NCI-H446 (cell line): ENCODE results near the gene NUDCD3.
A peak's percentile ranks its signal among the peaks of the same experiment; 100 is the strongest.
"Not testable (repeated sequence)": the region's sequence is repeated elsewhere in the genome, so short reads cannot be mapped to it uniquely, and the experiment has no call there.

ENCODE experiments used
- DNase-seq, 2 experiments: peaks; one replicate each; lab custom pipeline; 2025; lab: John Stamatoyannopoulos, UW

The NUDCD3 gene

DNA sequence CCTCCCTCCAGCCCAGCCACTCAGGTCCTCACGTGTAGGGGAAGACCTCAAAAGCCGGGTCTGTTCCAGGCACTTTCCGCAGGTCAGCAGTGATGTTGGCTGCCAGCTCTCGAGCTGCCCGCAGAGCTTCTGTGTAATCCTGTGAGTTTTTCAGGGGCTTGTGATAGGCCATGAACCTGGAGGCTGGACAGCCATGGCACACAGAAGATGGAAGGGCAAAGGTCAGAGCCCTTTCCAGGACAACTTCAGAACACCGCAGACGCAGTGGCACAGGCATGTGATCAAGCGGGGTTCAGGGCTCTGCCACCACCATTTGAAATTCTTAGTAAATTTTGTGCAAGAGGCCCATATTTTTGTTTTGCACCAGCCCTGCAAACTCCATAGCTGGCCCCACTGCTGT is 26.7 kb upstream of the NUDCD3 start:
- DNase-seq = no peak

DNA sequence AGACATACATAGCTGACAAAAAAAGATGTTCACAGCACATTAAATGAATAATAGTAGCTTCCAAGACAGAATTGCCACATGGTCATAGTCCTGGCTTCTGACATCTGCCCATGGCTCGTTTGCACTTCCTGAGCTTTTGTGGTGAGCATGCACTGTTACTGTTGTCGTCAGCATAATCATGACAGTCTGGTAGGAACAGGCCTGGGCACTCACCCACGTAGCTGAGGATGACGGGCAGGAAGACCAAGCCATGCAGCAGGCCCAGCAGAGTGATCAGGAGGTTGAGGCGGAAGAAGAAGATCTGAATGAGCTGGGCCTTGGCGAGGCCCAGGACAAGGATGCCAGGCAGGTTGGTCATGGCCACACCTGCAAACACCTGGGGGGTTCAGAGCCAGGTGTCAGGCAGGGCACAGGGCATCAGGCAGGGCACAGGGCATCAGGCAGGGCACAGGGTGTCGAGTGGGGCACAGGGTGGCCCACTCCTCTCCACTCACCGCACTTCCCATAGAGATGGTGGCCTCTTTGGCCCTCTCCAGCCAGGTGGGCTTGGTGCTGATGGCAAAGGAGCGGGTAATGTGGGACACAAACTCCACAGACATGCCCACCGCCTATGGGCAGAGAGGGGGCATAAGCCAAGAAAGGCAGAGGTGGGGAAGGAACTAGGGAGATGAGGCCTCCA is 25.3 kb upstream of the NUDCD3 start:
- no peak for DNase-seq

DNA sequence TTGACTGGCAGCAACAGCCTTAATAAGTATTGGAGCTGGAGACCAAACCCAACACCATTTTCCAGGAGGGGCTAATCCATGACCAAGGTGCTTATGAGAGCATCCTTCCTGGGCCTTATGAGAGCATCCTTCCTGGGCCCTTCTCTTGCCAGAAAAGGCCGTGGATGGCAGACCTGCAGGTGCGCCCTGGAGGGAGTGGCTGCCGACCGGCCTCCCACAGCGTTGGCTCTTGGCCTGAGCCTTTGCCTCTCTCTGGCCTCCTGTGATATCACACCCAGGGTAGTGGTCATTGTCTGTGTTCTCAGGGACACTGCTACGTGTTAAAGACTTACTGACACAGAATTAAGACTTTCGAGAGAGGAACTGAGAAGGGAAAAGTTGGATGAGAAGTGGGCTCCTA is 22.3 kb upstream of the NUDCD3 start:
- no peak for DNase-seq

DNA sequence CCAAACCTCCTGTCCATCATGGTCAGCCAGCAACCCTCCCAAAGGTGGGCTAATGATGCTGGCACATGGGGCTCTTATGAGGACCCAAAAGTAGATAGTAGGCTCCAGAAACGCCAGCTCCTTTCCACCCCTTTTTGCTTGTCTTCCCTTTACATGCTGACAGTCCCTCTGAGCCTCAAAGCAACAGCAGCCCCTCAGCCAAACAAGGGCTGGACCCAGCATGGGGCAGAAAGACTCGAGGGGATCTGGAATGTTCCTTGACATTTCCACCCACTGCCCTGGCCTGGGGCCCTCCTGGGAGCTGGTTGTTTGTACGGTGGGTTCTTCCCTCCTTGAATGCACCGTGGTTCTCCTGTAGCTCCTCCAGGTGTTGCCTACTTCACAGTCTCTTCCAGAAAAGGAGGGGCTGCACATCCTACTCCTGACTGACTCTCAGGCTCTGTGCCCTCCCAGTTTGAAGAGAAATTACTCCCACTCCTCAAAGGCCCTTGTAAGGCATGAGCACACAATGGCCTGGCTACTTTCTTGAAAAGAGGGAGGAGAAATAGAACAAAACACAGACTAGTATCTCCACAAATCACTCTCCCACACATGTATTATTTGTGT is 21.5 kb upstream of the NUDCD3 start:
- DNase-seq = no peak

DNA sequence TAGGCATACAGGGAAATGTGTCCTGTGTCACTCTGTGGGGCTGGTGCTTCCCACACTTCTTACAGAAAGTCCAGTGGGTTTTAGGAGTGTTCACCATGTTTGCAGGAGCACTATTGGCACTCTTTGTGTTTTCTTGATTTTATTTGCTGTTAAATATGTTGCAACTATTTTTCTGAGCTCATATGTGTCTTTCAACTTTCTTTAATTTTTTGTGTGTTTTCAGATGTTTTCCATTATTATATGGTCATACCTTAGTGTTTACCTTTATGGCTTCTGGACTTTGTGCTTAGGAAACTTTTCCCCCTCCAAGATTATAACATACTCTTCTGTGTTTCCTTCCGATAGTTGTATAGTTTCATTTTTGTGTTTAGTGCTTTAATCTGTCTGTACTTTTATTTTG is 20.8 kb upstream of the NUDCD3 start:
- no peak for DNase-seq

DNA sequence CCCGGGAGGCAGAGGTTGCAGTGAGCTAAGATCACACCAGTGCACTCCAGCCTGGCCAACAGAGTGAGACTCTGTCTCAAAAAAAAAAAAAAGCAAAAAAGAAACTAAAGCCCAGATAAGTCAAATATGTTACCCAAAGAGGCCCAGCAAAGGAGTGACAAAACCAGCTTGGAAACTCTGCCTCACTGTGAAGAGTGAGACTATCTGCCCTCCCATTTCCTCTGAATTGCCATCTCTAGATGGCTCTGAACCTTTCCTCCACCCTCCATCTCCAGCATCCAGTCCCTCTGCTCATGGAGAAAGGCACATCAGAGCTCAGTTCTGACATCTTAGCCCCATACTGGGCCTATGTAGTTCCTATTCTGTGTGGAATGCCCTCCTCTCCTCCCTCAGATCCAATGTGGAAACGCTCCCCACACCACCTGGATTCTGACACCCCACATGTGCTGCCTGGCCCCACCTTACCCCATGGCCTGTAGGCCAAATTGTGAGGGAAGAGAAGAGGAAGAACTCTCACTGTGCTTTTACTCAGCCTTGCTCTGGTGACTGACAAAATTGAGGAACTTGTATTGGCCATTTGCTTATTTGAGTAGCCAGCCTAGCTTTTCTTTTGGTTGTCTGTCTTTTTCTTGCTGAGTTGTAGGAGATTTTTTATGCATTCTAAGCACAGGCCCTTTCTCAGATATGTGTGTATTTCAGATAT is 18.0 kb upstream of the NUDCD3 start:
- DNase-seq = no peak

DNA sequence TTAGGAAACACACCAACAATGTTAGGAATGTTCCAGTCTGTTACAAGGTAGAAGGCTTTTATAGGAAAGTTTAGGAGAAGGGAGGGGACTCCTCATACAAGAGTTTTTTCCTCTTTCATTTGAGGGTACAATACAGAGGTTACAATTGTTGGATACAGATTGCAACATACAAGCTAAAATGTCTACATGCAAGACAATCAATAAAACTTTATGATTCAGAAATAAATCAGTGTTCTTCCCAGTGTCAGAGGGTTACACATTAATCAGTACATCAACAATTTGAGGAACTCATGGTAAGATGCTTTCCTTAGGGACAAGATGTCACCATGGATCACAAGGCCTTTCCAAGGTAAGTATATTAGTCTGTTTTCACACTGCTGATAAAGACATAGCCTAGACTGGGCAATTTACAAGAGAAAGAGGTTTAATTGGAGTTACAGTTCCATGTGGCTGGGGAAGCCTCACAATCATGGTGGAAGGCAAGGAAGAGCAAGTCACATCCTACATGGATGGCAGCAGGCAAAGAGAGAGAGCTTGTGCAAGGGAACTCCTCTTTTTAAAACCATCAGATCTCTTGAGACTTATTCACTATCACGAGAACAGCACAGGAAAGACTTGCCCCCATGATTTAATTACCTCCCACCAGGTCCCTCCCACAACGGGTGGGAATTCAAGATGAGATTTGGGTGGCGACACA is 16.3 kb upstream of the NUDCD3 start:
- not testable (repeated sequence) for DNase-seq

DNA sequence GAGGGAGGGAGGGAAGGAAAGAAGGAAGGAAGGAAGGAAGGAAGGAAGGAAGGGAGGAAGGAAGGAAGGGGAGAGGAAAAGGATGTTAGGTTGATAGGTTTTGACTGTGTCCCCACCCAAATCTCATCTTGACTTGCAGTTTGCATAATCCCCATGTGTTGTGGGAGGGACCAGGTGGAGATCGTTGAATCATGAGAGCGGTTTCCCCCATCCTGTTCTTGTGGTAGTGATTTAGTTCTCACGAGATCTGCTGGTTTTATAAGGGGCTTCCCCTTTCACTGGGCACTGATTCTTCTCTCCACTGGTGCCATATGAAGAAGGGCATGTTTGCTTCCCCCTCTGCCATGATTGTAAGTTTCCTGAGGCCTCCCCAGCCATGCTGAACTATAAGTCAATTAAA is 15.1 kb upstream of the NUDCD3 start:
- no peak for DNase-seq

DNA sequence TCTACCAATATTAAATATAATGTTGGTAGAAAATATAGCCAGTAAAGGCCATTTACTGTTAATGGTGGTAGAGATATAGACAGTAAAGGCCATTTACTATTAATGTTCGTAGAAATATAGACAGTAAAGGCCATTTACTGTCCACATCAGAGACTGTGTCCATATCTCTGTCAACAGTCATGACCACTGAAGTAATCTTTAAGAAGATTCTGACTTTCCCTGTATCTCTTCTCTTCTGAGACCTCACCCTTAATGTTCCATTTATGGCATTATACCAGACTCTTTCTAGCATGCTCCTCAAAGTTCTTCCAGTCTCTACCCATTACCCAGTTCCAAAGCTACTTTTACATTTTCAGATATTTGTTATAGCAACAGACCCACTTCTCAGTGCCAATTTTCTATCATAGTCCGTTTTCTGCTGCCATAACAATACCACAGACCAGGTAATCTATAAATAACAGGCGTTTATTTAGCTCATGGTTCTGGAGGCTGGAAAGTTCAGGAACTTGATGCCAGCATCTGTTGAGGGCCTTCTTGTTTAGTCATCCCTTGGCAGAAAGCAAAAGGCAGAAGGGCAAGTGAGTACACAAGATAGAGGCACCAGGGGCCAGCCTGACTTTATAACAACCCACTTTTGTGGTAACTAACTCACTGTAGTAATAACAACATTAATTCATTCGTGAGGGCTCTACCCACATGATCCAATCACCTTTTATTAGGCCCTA is 7.9 kb upstream of the NUDCD3 start:
- no peak for DNase-seq

DNA sequence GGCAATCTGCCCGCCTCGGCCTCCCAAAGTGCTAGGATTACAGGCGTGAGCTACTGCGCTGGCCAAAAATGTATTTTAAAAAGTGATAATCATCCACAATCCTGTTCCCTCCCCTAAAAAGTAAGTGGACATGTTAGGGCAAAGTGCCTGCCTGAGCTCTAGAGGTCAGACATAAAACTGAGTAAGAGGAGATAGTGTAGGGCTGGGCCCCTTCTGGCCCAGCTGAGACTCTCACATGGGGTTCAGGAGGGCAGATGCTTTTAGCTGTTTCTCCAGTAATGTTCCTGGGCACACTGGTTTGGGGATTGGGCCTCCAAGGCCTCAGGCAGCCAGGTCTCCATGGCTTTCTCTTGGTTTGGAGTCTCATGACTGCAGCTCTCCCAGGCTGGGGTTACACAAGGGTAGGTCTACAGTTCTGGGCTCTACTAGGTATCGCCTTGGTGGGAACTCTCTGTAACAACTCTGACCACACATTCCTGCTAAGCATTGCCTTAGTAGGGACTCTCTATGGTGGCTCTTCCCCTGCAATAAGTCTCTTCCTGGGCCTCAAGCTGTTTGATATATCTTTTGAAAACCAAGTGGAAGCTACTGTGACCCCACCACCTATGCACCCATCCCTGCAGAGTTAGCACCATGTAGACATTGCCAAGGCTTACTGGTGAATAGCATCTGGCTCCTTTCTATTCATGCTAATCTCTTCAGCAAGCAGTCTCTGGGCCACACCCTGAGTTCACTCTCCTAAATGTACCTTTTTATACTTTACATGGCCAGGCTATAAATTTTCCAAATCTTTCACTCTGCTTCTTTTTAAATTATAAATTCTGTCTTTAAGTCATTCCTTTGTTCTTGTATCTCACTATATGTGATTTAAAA is 6.9 kb upstream of the NUDCD3 start:
- DNase-seq = no peak

DNA sequence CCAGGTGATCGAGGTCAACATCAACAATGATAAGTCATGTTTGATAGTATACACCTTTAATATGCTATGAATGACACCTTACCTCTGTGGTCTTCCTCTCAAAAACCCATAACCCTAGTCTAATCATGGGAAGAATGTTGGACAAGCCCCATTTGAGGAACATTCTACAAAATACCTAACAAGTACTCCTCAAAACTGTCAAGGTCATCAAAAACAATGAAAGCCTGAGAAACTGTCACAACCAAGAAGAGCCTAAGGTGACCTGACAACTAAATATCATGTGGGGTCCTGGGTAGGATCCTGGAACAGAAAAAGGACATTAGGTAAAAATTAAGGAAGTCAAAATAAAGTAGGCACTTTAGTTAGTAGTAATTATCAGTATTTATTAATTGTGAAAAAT is 5.9 kb upstream of the NUDCD3 start:
- DNase-seq = no peak

DNA sequence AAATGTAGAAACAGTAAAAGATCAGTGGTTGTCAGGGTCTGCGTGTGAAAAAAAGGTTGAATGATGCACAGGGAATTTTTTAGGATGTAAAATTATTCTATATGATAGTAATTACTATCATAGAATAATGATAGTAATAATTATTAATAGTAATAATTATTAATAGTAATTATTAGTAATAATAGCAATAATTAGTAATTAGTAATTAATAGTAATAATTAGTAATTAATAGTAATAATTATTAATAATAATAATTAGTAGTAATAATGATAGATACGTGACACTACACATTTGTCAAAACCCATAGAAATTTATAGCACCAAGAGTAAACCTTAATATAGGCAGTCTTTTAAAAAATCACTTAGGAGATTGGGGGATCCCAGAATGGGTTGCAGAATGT is 4.5 kb upstream of the NUDCD3 start:
- DNase-seq = no peak

DNA sequence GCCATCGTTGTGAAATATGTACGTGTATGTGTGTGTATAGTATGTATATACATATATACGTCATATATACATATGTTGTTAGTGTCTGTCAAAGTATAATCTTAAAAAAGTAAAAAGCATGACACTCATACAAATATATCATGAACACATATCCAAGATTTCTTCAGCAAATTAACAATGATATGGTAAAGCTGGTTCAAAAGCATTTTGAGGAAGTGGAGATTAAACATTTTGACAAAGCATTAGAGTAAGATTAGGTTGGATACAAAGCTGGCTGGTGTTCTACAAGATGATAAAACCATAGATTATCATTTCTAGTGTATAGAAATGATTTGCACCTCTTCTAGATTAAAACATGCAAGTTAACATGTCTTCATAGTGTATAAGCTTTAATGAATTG is 771 bp upstream of the NUDCD3 start:
- DNase-seq = no peak

DNA sequence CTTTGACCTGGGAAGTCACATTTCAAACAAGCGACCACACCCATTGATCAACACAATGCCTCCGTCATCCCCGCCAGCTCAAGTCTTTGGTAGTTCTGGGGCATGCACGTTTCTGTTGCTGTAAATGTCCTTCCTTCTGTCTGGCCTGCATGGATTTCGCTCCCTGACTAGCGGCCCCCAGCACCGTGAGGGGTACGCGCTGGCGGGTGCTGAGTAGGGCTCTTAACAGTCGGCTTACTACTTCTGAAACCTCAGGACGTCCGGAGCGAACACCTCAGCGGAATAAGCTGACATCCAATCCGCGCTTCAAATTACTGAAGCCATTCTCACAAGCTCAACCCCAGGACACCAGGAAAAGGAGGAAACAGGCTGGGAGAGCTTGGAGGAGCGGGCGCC is 505 bp downstream of the NUDCD3 start:
- DNase-seq = peak in 1 of 2 experiments; percentile 17

DNA sequence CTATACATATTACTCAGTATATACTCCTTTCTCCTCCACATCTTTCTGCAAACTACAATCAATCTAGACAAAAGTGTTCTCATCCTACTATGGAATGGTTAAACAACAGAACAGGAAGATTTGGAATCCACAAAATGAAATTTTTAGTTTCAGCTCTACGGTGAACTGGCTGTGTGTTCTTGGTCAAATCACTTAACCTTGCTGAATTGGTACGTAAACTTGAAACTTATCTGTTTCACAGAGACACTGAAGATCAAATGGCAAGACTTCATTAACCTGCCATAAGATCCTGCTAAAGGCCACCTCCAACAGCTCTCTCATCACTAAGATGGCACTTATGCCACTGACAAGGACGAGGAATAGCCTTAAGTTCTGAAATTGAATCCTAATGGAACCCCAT is 1.5 kb downstream of the NUDCD3 start:
- no peak for DNase-seq

DNA sequence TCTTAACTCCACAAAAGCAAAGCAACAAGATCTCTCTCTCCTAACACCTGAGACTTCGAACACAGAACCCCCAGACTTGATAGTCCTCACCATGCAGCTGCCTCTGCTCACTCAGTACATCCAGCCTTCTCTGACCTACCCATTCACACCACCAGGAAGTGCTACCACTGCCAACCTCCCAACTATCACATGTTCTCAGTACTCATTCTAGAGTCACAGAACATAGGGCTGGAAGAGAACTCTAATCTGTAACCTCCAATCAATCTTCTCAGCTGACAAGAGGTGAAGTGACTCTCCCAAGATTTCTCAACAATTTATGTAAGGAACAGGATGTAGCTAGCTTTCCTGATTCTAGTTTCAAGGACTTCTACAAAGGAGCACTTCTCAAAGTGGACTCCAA is 3.8 kb downstream of the NUDCD3 start:
- DNase-seq = no peak

DNA sequence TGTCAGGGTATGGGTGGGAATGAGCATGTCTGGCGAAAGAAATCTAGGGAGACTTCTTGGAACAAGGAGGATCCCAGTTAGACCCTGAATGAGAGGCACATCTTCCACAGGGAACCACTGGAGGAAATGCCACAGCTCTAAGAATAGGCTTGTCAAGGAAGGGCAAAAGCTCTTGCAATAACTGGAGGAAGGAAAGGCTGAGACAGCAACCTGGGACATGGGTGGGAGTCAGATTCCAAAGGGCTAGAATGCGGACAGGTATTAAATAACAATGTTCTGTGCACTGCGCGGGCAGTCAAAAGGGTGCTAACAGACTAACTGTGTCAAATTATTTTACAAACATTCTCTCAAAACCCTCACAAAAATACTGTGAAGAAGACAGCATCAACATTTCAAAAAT is 4.5 kb downstream of the NUDCD3 start:
- no peak for DNase-seq

DNA sequence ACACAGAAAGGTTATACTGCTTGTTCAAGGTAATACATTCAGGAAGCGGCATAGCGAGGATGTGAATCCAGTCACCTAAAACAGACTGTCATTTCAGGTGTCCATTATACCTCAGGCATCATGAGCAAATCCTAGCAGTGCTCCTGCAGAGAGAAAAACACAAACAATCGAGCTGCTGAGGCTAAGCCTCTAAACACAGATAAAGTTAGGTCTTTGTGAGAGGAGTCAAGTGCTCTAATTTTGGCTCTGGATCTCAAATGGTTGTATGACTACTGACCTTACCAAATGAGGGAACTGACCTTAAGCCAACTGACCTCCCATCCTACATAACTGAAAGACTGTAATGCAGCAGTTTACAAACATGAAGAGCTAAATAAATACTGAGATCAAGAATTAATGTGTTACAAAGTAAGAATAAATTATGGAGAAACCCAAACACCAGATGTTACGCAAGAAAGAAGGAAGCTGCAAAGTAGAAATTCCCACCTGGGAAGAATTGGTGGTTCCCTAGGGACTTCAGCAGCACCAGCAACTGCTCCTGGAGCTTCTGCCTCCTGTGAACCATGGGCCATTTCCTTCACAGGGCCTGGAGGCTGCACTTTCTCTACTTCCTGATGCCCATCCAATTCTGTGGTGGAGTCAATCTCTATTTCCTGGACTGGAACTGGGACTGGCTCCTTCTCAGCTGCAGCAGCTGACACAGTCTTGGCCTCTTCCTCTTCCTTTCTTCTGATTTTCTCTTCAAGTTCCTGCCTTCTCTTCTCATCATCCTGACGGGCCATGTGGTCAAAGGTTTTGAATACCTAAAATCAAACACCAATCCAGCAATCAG is 5.8 kb downstream of the NUDCD3 start:
- DNase-seq = no peak

DNA sequence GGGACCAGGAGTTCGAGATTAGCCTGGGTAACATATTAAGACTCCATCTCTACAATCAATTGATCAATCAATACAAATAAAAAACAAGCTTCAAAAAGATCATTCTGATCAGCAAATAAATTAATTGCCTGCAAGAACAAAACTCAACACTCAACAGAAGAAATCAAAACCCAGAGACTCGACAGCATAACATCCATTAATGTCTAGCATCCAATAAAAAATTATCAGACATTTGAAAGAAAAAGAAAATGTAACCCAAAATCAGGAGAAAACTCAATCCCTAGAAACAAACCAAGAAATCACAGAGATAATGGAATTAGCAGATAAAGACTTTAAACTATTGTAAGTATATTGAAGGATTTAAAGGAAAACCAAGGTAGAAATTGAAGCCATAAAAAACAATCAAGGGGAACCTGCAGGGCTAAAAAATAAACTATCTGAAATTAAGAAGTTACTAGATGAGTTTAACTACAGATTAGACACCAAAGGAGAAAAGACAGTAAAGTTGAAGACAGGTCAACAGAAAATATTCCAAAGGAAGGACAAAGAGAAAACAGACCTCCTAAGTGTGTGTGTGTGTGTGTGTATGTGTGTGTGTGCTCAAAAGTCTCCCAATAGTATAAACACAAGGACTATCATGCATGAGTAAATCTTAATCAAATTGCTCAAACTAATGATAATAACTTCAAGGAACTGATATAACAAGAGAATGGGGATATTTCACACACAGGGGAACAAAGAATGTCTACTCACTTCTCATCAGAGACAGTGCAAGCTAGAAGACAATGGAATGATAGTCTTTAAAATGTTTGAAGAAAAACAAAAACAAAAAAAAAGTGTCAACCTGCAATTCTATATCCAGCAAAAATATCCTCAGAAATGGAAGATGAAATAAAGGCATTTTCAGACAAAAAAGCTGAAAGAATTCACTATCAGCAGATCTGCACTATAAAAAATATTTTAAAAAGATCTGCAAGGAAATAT is 7.7 kb downstream of the NUDCD3 start:
- no peak for DNase-seq
